Stimulated activated CD8-positive, alpha-beta memory T cell treated with anti-CD3 and anti-CD28 coated beads, Interleukin-12 subunit alpha, Interleukin-12 subunit beta, amount 100 ng/mL, for 1 hour (primary cell): Measurements from ENCODE around the gene TENM3.
"Not testable (repeated sequence)": the region's sequence is repeated elsewhere in the genome, so short reads cannot be mapped to it uniquely, and the experiment has no call there.

Experiments used
- DNase-seq: peaks from one replicate; pipeline ENCODE4 v3.0.0-alpha.2; 2020; ENCODE audit warnings: low read depth

The TENM3 gene

DNA sequence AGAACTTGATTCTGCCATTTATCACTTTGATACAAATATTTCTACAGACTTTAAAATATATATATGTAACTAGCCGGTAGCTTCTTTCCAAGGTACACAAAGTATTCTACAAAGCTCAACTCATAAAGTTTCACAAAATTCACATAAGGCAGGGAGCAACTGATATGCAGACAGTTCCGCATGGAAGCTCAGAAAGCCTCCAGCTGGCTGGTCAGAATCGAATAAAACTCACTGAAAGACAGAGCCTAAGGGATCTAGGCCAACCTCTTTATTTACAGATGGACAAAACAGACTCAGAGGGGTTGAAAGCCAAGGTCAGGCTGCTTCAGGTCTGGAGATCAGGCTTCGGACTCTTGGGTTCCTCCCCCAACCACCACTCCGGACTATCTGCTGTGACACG lies 543.8 kb downstream of the TENM3 start:
- no peak for DNase-seq

DNA sequence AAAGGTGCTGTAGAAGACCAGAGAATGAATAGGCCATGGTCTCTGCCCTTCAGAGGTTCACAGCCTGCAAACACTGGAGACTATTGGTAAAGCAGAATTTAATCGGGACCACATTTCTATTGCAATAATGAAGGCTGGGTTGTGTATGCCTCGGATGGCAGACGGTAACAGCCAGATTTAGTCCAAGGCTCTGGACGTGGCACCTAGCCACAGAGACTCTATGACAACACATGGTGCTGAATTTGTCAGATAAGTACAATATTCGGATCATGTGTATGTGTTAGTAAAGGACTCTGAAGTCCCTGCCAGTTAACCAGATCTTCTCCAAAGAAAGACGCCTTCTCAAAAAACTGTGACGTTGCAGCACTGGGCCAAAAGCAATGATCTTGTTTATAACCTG lies 545.0 kb downstream of the TENM3 start:
- DNase-seq: no peak

- no peak for DNase-seq
Observed at GRCh38 chr4:182789529-182789928, 546.3 kb downstream of the TENM3 start.

DNA sequence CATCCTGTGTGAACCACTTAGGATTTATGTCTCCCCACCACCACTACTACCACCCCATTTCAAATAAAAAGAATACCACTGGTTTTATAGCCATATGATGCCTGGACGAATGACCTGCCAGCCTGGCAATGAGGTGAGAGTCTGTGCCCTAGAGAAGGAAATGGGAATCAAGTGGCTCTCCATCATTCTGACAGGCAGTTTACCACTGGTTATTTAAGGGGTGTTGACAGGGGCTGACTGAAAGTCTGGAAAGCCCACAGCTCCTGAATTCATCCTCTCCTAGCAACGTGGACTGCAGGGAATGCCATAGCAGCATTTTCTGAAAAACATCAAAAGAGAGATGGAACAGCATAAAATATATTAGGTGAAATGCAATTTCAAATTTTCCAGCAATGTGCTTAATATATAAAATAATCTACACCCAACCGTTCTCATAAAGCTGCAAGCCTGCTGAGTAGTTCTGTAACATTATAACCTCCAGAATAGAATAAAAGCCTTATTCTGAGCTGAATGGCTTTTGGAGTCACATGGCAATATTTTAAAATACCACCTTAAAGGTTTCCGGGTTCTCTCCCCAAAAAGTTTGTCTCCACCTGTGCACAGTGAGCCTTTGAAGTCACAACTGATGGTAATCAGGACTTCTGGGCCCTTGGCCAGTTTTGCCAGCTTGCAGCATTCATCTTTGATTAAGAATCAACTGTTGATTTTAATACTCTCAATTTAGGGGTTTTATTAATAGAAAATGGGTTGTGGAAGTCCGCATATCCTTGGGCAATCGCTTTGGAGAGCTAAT lies 552.4 kb downstream of the TENM3 start:
- DNase-seq: no peak

- no peak for DNase-seq
Observed at GRCh38 chr4:182799515-182800215, 556.5 kb downstream of the TENM3 start.

DNA sequence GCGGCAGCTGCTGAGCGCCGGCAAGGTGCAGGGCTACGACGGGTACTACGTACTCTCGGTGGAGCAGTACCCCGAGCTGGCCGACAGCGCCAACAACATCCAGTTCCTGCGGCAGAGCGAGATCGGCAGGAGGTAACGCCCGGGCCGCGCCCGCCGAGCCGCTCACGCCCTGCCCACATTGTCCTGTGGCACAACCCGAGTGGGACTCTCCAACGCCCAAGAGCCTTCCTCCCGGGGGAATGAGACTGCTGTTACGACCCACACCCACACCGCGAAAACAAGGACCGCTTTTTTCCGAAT lies 557.0 kb downstream of the TENM3 start:
- no peak for DNase-seq

DNA sequence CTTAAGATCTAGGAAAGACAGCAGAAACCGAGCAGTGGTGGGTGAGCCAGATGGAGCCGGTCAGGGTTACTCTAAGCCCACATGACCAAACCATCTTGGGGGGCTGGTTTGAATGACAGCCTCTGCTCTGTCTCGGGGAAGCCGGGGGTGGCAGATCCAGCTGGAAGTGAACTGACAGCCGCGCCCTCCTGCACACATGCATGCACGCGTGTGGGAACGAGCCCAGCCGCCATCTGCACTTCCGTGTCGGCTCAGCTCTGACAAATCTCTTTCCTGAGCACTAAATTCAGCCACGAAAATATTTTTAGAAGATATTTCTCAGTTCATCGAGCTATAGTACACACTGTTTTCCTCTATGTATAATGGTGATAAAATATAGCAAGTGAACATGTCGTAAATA lies 558.4 kb downstream of the TENM3 start:
- DNase-seq: no peak

DNA sequence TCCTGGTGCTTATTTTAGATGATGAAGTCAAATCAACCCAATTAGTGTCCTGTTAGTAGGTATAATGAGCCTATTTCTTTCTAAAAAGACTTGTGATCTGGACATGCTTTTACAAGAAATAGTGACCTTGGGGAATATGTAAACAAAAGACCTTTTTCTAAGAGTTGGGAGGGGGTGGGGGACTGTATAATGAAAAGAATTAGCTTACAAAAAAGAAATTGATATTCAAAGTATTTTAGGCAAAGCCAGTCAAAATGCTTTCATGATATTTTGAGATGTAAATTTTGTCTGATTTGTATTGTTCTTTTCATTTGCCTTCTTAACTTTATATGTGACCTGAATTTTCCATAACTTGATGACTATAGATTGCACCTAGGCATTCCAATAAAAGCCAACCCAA lies 559.4 kb downstream of the TENM3 start:
- no peak for DNase-seq

DNA sequence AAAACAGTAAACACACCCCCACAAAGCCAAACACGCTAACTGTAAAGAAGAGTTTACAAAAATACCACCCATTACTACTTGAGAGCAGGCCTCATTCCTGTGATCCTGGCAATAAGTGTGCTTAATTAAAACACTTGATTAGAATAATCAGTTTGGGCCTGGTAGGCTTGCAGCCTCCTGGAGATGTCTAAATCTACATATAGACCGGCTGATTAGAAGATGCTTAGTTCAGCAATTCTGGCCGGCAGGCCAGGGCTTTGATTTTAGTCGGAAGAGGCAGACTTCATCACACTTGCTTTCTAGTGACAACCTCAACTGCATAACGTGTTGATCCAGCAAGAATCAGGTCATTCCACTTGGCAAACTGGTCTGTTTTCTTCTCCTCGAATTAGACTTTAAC lies 560.0 kb downstream of the TENM3 start:
- DNase-seq: no peak

GRCh38 chr4:182804131-182804530 lies 560.9 kb downstream of the TENM3 start:
- DNase-seq: no peak

DNA sequence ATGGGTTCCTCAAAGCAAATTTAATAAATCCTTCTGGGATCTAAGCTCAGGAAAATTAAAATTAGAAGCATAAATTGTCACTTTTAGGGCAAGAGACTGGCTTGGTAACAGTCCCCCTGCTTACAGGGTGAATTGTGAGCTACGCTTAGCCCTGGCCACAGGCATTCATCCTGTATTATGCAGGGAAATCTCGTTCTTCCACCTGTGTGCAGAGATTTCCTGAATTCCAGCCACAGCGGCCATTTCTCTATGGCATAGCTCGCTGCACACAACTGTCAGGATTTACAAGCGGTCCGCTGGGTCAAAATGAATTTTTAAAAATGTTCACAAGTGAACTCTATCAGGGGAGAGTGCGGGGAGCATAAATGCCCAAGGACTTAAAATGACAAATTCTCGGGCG lies 562.1 kb downstream of the TENM3 start:
- DNase-seq: no peak

DNA sequence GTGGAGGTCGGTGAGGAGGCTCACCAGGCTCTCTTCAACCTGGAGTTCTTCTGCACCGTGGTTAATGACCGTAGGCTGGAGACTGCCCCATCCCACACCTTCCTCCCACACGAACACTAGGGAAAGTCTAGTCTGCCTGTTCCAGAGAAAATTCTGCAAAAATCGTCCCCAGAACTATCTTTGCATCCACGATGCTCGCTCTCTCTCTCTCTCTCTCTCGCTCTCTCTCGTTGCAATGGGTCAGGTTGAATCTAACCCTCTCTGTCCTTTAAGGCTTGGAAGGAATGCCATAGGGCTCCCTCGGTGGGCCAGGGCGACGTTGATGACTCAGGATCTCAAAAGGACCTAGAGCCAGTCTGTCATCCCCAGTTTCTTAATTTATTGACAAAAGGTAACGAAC lies 562.5 kb downstream of the TENM3 start:
- no peak for DNase-seq

- peak; percentile 44 for DNase-seq
Observed at GRCh38 chr4:182806259-182807252, 563.4 kb downstream of the TENM3 start.

DNA sequence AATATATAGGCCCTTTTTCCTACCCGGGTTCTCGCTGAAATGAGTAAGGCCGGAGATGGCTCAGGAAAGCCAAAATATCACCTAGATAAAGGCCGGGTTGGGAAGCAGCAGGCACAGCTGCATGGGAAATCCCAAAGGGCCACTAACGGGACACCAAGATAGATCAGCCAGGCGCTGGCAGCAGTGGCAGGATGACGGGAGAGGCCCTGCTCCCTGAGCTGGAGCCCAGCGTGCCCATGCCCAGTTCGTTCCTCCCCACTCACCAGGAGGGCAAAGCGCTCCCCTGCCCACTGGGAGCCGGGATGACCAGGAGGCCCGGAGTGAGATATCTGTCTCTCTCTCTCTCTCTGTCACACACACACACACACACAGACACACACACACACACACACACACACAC lies 564.1 kb downstream of the TENM3 start:
- DNase-seq: no peak

DNA sequence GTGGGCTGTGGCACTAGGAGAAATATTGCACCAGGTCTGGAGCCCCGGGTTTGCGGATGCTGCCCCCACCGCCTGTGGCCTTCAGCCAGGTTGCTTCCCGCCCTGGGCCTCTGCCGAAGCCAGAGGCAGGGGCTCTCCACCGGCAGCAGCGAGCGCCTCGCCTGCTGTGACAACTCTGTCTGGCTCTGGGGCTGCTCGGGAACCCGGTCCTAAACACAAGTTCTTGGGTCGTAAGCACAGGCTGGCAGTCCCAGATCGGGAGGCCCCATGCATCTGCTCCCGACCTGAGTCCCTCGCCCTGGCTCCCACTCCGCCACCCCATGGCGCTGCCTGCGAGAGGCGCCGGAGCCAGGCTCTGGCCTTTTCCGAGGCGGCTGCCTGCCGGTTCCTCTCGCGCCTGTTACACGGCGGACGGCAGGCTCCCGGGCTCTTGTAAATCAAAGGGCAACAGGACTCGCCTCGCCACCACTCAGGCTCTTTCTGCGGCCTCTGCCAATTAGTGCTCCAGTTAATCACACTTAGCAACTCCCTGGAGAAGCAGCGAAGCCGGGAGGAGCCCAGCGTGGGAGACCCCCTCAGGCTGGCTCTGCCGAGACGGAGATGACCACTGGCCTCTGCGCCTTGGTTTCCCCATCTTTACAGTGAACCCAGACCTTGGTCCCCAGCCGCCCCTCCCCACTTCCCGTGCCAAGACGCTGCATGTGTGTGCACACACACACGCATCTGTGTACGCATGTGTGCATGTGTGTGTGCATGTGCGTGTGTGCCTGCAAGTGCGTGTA lies 564.8 kb downstream of the TENM3 start:
- no peak for DNase-seq

DNA sequence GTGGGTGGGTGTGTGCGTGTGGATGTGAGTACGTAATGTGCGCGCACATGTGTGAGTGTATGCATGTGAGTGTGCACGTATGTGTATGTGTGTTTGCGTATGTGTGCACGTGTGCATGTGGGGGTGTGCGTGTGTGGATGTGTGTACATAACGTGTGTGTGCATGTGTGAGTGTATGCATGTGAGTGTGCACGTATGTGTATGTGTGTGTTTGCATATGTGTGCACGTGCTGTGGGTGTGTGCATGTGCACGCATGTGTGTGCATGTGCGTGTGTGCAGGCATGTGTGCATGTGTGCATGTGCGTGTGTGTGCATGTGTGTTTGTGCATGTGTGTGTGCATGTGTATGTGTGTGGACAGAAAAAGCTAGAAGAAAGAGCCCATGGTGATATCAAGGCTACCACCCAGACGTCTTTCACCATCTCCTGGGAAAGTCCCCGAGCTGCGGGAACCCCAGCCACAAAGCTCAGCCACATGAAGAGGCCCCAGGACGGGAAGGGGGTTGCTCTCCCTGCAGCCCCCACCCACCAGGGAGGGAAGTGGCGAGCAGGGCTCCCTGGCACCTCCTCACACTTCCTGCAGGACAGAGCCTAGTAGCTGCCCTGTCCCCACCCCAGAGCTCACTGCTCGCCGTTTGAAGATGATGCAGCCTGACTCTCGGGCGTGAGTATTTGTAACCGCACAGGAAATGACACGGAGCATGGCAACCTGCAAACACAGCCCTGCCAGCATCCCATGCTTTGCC lies 565.6 kb downstream of the TENM3 start:
- DNase-seq: peak; percentile 23

GRCh38 chr4:182809417-182810102 lies 566.4 kb downstream of the TENM3 start:
- DNase-seq: no peak

GRCh38 chr4:182810103-182810615 lies 567.0 kb downstream of the TENM3 start:
- DNase-seq: no peak

- no peak for DNase-seq
Observed at GRCh38 chr4:182812916-182813315, 569.7 kb downstream of the TENM3 start.

- DNase-seq: not testable (repeated sequence)
Observed at GRCh38 chr4:182814065-182814464, 570.9 kb downstream of the TENM3 start.
